Ovary (tissue), 3 donors: Measurements from ENCODE around the gene TMEM74B.

Experiments used
- CTCF ChIP-seq, 3 donors: fragments of 450-650 bp in 2 of 3; fragments of 200-600 bp in 1 of 3; IDR thresholded peaks; one replicate each; pipeline versions ENCODE4 v1.5.1 to v1.8.0; 2016 to 2022; ENCODE audit warnings: antibody characterized with exemption in 3 of 3, mild to moderate bottlenecking in 1 of 3
- POLR2A ChIP-seq: fragments of 450-650 bp; IDR thresholded peaks from one replicate; pipeline ENCODE4 v1.6.1; 2017; ENCODE audit warnings: antibody characterized with exemption, mild to moderate bottlenecking, moderate library complexity
- donor health status: DM: no; HTN: no; CAD: no.

DNA sequence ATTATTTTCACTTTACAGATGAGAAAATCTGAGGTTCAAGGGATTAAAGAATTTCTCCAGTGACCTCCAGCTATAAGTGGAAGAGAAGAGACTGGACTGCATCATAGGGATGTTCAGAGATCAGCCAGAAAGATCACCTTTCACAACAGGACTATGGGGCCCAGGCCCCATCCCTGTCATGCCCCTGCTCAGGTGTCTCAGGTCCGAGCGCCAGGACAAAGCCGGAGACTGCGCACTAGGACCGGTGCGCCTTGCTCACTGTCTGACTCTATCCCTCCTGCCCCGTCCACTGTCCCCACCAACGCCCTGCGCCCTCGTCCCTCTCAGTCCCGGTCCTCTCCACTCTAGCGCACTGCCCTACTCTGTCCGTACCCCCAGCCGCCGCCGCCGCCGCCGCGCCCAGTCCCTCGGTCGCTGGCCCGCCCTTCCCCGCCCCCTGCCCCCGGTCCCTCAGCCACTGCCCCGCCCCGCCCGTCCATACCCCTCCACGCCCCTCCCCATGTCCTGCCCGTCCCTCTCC, 40.5 kb upstream of the TMEM74B start:
- TF ChIP-seq CTCF (IDR thresholded peaks at IDR 0.05) (no peak), POLR2A (no peak)
